Esophagus muscularis mucosa (tissue), 4 donors: Measurements from ENCODE around the gene NT5C2. TPM values are rescaled to one million over a fixed set of nuclear protein-coding genes. Genes with fewer than 3 reads are reported as not detected.
"Not testable (repeated sequence)": the region's sequence is repeated elsewhere in the genome, so short reads cannot be mapped to it uniquely, and the experiment has no call there.

Experiments used
- DNase-seq: peaks from one replicate; pipeline ENCODE4 v3.0.0-alpha.2; 2017; ENCODE audit errors: extremely low spot score
- H3K27ac ChIP-seq, 4 donors: fragments of 200-600 bp; sonication (generic); replicated peaks in 1 of 4; 1 replicate in 3 of 4; 2 replicates in 1 of 4; pipeline ENCODE4 v1.5.1; 2016 to 2019; ENCODE audit warnings: mild to moderate bottlenecking in 1 of 4
- H3K27me3 ChIP-seq, 4 donors: fragments of 200-600 bp; sonication (generic); one replicate each; pipeline versions ENCODE4 v1.5.1 to v1.6.0; 2016 to 2019
- H3K36me3 ChIP-seq, 4 donors: fragments of 200-600 bp; sonication (generic); one replicate each; pipeline ENCODE4 v1.5.1; 2016 to 2019
- H3K4me1 ChIP-seq, 4 donors: fragments of 200-600 bp; sonication (generic); one replicate each; pipeline ENCODE4 v1.5.1; 2016 to 2019
- H3K4me3 ChIP-seq, 4 donors: fragments of 200-600 bp; sonication (generic); 1 replicate in 2 of 4; 2 replicates in 2 of 4; pipeline ENCODE4 v1.5.1; 2016 to 2019; ENCODE audit warnings: mild to moderate bottlenecking in 4 of 4, moderate library complexity in 1 of 4
- H3K9me3 ChIP-seq, 4 donors: fragments of 200-600 bp; sonication (generic); 1 replicate in 3 of 4; 2 replicates in 1 of 4; pipeline ENCODE4 v1.5.1; 2016 to 2019
- CTCF ChIP-seq, 3 experiments: fragments of 200-600 bp in 2 of 3; fragments of 450-650 bp in 1 of 3; sonication (generic) in 2 of 3; IDR thresholded peaks; one replicate each; pipeline ENCODE4 v1.5.1; 2017 to 2019; ENCODE audit warnings: antibody characterized with exemption in 3 of 3, mild to moderate bottlenecking in 2 of 3, moderate library complexity in 1 of 3
- EP300 ChIP-seq: sonication (generic); formaldehyde crosslinking; IDR thresholded peaks from one replicate; pipeline ENCODE4 v1.6.1; 2017; ENCODE audit warnings: antibody characterized with exemption
- POLR2A ChIP-seq: fragments of 450-650 bp; IDR thresholded peaks from one replicate; pipeline ENCODE4 v1.6.1; 2017; ENCODE audit warnings: antibody characterized with exemption, moderate library complexity, mild to moderate bottlenecking, low read depth
- POLR2AphosphoS5 ChIP-seq, 2 donors: sonication (generic); formaldehyde crosslinking; IDR thresholded peaks; one replicate each; pipeline ENCODE4 v1.6.1; 2017; ENCODE audit warnings: antibody characterized with exemption in 2 of 2
- WGBS: methylation state at CpG from one replicate; pipeline ENCODE4 v1.1.5; 2018; 5-methylcytosine and 5-hydroxymethylcytosine counted together
- intact Hi-C: fragments of 100-400 bp; cut with DNase I; formaldehyde crosslinking; loops from one replicate; pipeline ENCODE4 v1.15.1; 2023
- total RNA-seq, 4 donors: library from RNA; depleted of rRNA; stranded (reverse); fragments of >200 nt; gene quantifications; one replicate each; pipeline versions ENCODE4 v1.1.0 to v1.2.1, GENCODE V29; 2016

The NT5C2 gene
- total RNA-seq, 4 donors from 2014 or later, result 49.3 to 85.3 (median 66.0) TPM

GRCh38 chr10:103177123-103177522, 15.9 kb downstream of the NT5C2 start:
- Histone ChIP-seq H3K27me3 (no peaks in the 10 kb centered on the region), H3K9me3 (no peaks in the 10 kb centered on the region), H3K4me3 (no peak overlapping the region), H3K27ac (no peak overlapping the region), H3K4me1 (peaks cover 12 to 29% (median 28%) of the 10 kb centered on the region in 4 donors), H3K36me3 (peaks cover 24 to 91% (median 63%) of the 10 kb centered on the region in 4 donors)
- no peak for DNase-seq
- intact Hi-C loops, result no loop called here
- TF ChIP-seq CTCF (IDR thresholded peaks at IDR 0.05), result no peak
- TF ChIP-seq POLR2AphosphoS5 (IDR thresholded peaks at IDR 0.05), result no peak
- no peak for TF ChIP-seq EP300
- 65% methylated on average over 1 of the region's 1 CpG for WGBS

GRCh38 chr10:103175580-103176285, 17.3 kb downstream of the NT5C2 start:
- WGBS, result 80% methylated on average over 3 of the region's 11 CpGs
- no peaks in the 10 kb centered on the region for H3K27me3 ChIP-seq
- H3K9me3 ChIP-seq, result no peaks in the 10 kb centered on the region
- no peak overlapping the region for H3K4me3 ChIP-seq
- no peak for DNase-seq
- intact Hi-C loops, result no loop called here
- no peak overlapping the region for H3K27ac ChIP-seq
- H3K36me3 ChIP-seq, result peaks cover 38 to 93% (median 74%) of the 10 kb centered on the region in 4 donors
- peaks cover 0 to 17% (median 14%) of the 10 kb centered on the region in 4 donors for H3K4me1 ChIP-seq
- TF ChIP-seq EP300, result no peak
- no peak for TF ChIP-seq POLR2A
- no peak for TF ChIP-seq CTCF (IDR thresholded peaks at IDR 0.05)
- TF ChIP-seq POLR2AphosphoS5 (IDR thresholded peaks at IDR 0.05), result no peak

- H3K27me3 ChIP-seq, H3K4me3 ChIP-seq, H3K27ac ChIP-seq, intact Hi-C loops, H3K9me3 ChIP-seq, DNase-seq: not testable (repeated sequence)
- WGBS, result 96% methylated on average over 2 of the region's 2 CpGs
- H3K4me1 ChIP-seq, result peaks cover 0 to 14% (median 11%) of the 10 kb centered on the region in 4 donors
- H3K36me3 ChIP-seq, result peaks cover 38 to 94% (median 73%) of the 10 kb centered on the region in 4 donors
Measured at GRCh38 chr10:103174324-103174723, 18.7 kb downstream of the NT5C2 start.

GRCh38 chr10:103171278-103171677, 21.8 kb downstream of the NT5C2 start:
- TF ChIP-seq POLR2AphosphoS5 (IDR thresholded peaks at IDR 0.05), result no peak
- no peak for TF ChIP-seq EP300
- TF ChIP-seq CTCF (IDR thresholded peaks at IDR 0.05), result no peak
- no peak for TF ChIP-seq POLR2A
- peaks cover 0 to 7% (median under 1%) of the 10 kb centered on the region in 4 donors for H3K4me1 ChIP-seq
- H3K27me3 ChIP-seq, result no peaks in the 10 kb centered on the region
- H3K4me3 ChIP-seq, result no peak overlapping the region
- intact Hi-C loops, result no loop called here
- H3K9me3 ChIP-seq, result no peaks in the 10 kb centered on the region
- no peak for DNase-seq
- H3K27ac ChIP-seq, result no peak overlapping the region
- 80% methylated on average over 1 of the region's 1 CpG for WGBS
- peaks cover 38 to 95% (median 62%) of the 10 kb centered on the region in 4 donors for H3K36me3 ChIP-seq

GRCh38 chr10:103168438-103168837, 24.6 kb downstream of the NT5C2 start:
- Histone ChIP-seq H3K4me3 (no peak overlapping the region), H3K27ac (no peak overlapping the region), H3K27me3 (no peaks in the 10 kb centered on the region), H3K9me3 (peaks cover 0 to 2% (median 0%) of the 10 kb centered on the region in 4 donors), H3K36me3 (peaks cover 26 to 91% (median 60%) of the 10 kb centered on the region in 4 donors), H3K4me1 (no peaks in the 10 kb centered on the region)
- intact Hi-C loops, result no loop called here
- TF ChIP-seq POLR2A (no peak), POLR2AphosphoS5 (IDR thresholded peaks at IDR 0.05) (no peak), CTCF (IDR thresholded peaks at IDR 0.05) (no peak), EP300 (no peak)
- no peak for DNase-seq

GRCh38 chr10:103167554-103167953, 25.5 kb downstream of the NT5C2 start:
- intact Hi-C loops, H3K27ac ChIP-seq, H3K4me1 ChIP-seq, H3K27me3 ChIP-seq, H3K4me3 ChIP-seq, DNase-seq, H3K9me3 ChIP-seq: not testable (repeated sequence)
- WGBS, result 97% methylated on average over 5 of the region's 5 CpGs
- H3K36me3 ChIP-seq, result peaks cover 18 to 88% (median 53%) of the 10 kb centered on the region in 4 donors
